GM12878 (cell line): ENCODE results near the gene CALN1. TPM values are rescaled to one million over a fixed set of nuclear protein-coding genes. Genes with fewer than 3 reads are reported as not detected.

Experiments
- ATAC-seq: fragments of 200-7000 bp; cut with Tn5 transposase; 3 replicates; pipeline ENCODE4 v1.9.1; 2020; ENCODE audit warnings: mild to moderate bottlenecking, moderate library complexity
- BruUV-seq: library from RNA; stranded (reverse); fragments of 400-500 nt; replicated peaks from 2 replicates; lab custom pipeline; 2021; lab: Mats Ljungman, UMichigan
- CTCF ChIA-PET: fragments of 300-600 bp; sonication (Branson Sonifier 250); formaldehyde crosslinking; extraction: SDS; loops from one replicate; lab custom pipeline; 2021; ENCODE audit warnings: inconsistent platforms; lab: Yijun Ruan, JAX
- POLR2A ChIA-PET: fragments of 350-600 bp; formaldehyde crosslinking; extraction: SDS; loops from one replicate; lab custom pipeline; 2021; ENCODE audit warnings: inconsistent platforms; lab: Charles Lee
- RAD21 ChIA-PET: fragments of 300-600 bp; sonication (Branson Sonifier 250); formaldehyde crosslinking; loops from one replicate; lab custom pipeline; 2023; ENCODE audit warnings: antibody characterized with exemption; ENCODE audit not compliant: unreplicated experiment; lab: Charles Lee
- SMC1A ChIA-PET: fragments of 300-600 bp; sonication (Branson Sonifier 250); formaldehyde crosslinking; loops from one replicate; lab custom pipeline; 2023; ENCODE audit not compliant: unreplicated experiment, uncharacterized antibody; lab: Charles Lee
- DNase-seq: peaks from one replicate; pipeline ENCODE4 v3.0.0-alpha.2; 2011; ENCODE audit warnings: low read depth, low spot score
- FAIRE-seq: peaks from 3 replicates; lab custom pipeline; 2011; peaks lifted over from hg19 to GRCh38; lab: Jason Lieb, UNC
- H2AFZ ChIP-seq: 2 replicates; pipeline ENCODE4 v1.6.0; 2011; ENCODE audit warnings: low read depth, low read length, control low read depth; ENCODE audit not compliant: control insufficient read depth
- H3K27ac ChIP-seq: 2 replicates; pipeline ENCODE4 v1.5.1; 2011; ENCODE audit warnings: control low read depth; ENCODE audit not compliant: control insufficient read depth, insufficient read depth
- H3K27me3 ChIP-seq, 2 experiments: replicated peaks in 1 of 2; 2 replicates each; pipeline versions ENCODE4 v1.6.0 to v1.6.1; 2011; ENCODE audit warnings: low read length in 1 of 2; ENCODE audit not compliant: control insufficient read depth in 2 of 2, insufficient read depth in 2 of 2
- H3K36me3 ChIP-seq, 2 experiments: 2 replicates each; pipeline ENCODE4 v1.5.1; 2011; ENCODE audit warnings: low read length in 1 of 2; ENCODE audit not compliant: control insufficient read depth in 2 of 2, insufficient read depth in 2 of 2
- H3K4me1 ChIP-seq: 2 replicates; pipeline ENCODE4 v1.6.1; 2011; ENCODE audit warnings: mild to moderate bottlenecking, low read length, moderate library complexity, mixed read lengths; ENCODE audit not compliant: control insufficient read depth, insufficient read depth
- H3K4me2 ChIP-seq: 2 replicates; pipeline ENCODE4 v1.6.0; 2011; ENCODE audit warnings: control low read depth; ENCODE audit not compliant: control insufficient read depth, insufficient read depth
- H3K4me3 ChIP-seq: fragments of 200-600 bp; sonication (generic); 2 replicates; pipeline ENCODE4 v1.5.1; 2016
- H3K79me2 ChIP-seq: 2 replicates; pipeline ENCODE4 v1.6.0; 2011; ENCODE audit warnings: low read length; ENCODE audit not compliant: control insufficient read depth, insufficient read depth
- H3K9ac ChIP-seq: 2 replicates; pipeline ENCODE4 v1.8.0; 2011; ENCODE audit warnings: low read length, control low read depth, mixed read lengths; ENCODE audit not compliant: control insufficient read depth, insufficient read depth
- H3K9me3 ChIP-seq: replicated peaks from 3 replicates; pipeline ENCODE4 v1.5.1; 2011; ENCODE audit warnings: mild to moderate bottlenecking, low read length; ENCODE audit not compliant: control insufficient read depth, insufficient read depth
- H4K20me1 ChIP-seq: 2 replicates; pipeline ENCODE4 v1.6.0; 2011; ENCODE audit not compliant: control insufficient read depth, insufficient read depth
- BCL11A ChIP-seq: IDR thresholded peaks from 2 replicates; pipeline ENCODE4 v1.6.1; 2011; ENCODE audit warnings: low read depth, low read length
- BCLAF1 ChIP-seq: fragments of 450-650 bp; IDR thresholded peaks from 2 replicates; pipeline ENCODE4 v1.6.1; 2017; ENCODE audit warnings: antibody characterized with exemption, mild to moderate bottlenecking, moderate library complexity
- BRCA1 ChIP-seq: IDR thresholded peaks from 2 replicates; pipeline ENCODE4 v1.6.1; 2011; ENCODE audit warnings: low read depth, low read length, improper control_type of control experiment
- CBX3 ChIP-seq: fragments of 200-600 bp; sonication (generic); IDR thresholded peaks from 2 replicates; pipeline ENCODE4 v1.6.1; 2016; ENCODE audit warnings: low read depth, borderline replicate concordance
- CEBPB ChIP-seq, 2 experiments: fragments of 150-350 bp in 1 of 2; IDR thresholded peaks; 2 replicates each; pipeline ENCODE4 v1.6.1; 2012 to 2014; ENCODE audit warnings: low read depth in 2 of 2, low read length in 2 of 2, borderline replicate concordance in 1 of 2, inconsistent platforms in 1 of 2
- CHD4 ChIP-seq: fragments of 200-600 bp; sonication (generic); IDR thresholded peaks from 2 replicates; pipeline ENCODE4 v1.6.1; 2016; ENCODE audit warnings: mild to moderate bottlenecking
- CTCF ChIP-seq, 3 experiments: IDR thresholded peaks in 2 of 3; conservative IDR thresholded peaks in 1 of 3; 2 replicates each; pipeline ENCODE4 v1.5.1; 2011; ENCODE audit warnings: low read depth in 3 of 3, low read length in 3 of 3, mild to moderate bottlenecking in 3 of 3, control low read depth in 2 of 3, moderate library complexity in 2 of 3, inconsistent platforms in 1 of 3, mixed read lengths in 1 of 3; ENCODE audit not compliant: control insufficient read depth in 2 of 3, insufficient read depth in 1 of 3; ENCODE audit errors: extremely low read depth in 1 of 3
- EED ChIP-seq: sonication (generic); IDR thresholded peaks from 2 replicates; pipeline ENCODE4 v1.6.1; 2016; ENCODE audit warnings: antibody characterized with exemption, low read depth
- ELK1 ChIP-seq: IDR thresholded peaks from 2 replicates; pipeline ENCODE4 v1.6.1; 2012; ENCODE audit warnings: low read depth, low read length, improper control_type of control experiment
- HSF1 ChIP-seq: fragments of 150-350 bp; IDR thresholded peaks from 2 replicates; pipeline ENCODE4 v1.6.1; 2014; ENCODE audit warnings: mild to moderate bottlenecking, low read depth, low read length
- JUNB ChIP-seq: IDR thresholded peaks from 2 replicates; pipeline ENCODE4 v1.6.1; 2016; ENCODE audit warnings: antibody characterized with exemption, mild to moderate bottlenecking
- JUND ChIP-seq: IDR thresholded peaks from 2 replicates; pipeline ENCODE4 v1.6.1; 2012; ENCODE audit warnings: low read depth, mild to moderate bottlenecking, low read length, improper control_type of control experiment, moderate library complexity
- MYC ChIP-seq: IDR thresholded peaks from 2 replicates; pipeline ENCODE4 v1.6.1; 2011; ENCODE audit warnings: mild to moderate bottlenecking, low read length, moderate library complexity, inconsistent platforms; ENCODE audit not compliant: insufficient read depth, insufficient replicate concordance, insufficient read length, severe bottlenecking
- PAX5 ChIP-seq: IDR thresholded peaks from 2 replicates; pipeline ENCODE4 v1.6.1; 2011; ENCODE audit warnings: low read depth, low read length, borderline replicate concordance
- RFX5 ChIP-seq: IDR thresholded peaks from 2 replicates; pipeline ENCODE4 v1.6.1; 2011; ENCODE audit warnings: low read depth, low read length, improper control_type of control experiment
- TCF12 ChIP-seq: IDR thresholded peaks from 2 replicates; pipeline ENCODE4 v1.6.1; 2011; ENCODE audit warnings: low read depth, mild to moderate bottlenecking, low read length
- ZNF274 ChIP-seq: IDR thresholded peaks from one replicate; pipeline ENCODE4 v1.8.0; 2011; ENCODE audit not compliant: insufficient read length, insufficient read depth
- WGBS: methylation state at CpG from one replicate; pipeline ENCODE4 v1.1.6; 2016; ENCODE audit warnings: low lambda C conversion rate; ENCODE audit not compliant: insufficient replicate concordance, insufficient coverage; ENCODE audit errors: missing lambda C conversion rate; 5-methylcytosine and 5-hydroxymethylcytosine counted together
- in situ Hi-C: fragments of 300-500 bp; cut with MboI; formaldehyde crosslinking; loops from 9 replicates; pipeline ENCODE4 v1.14.3; 2018; ENCODE audit warnings: mixed read lengths
- intact Hi-C: fragments of 100-400 bp; cut with micrococcal nuclease; formaldehyde crosslinking; loops from one replicate; pipeline ENCODE4 v1.14.2; 2022; ENCODE audit not compliant: unreplicated experiment
- polyA plus RNA-seq, 11 experiments: library from polyadenylated mRNA; depleted of rRNA in 4 of 11; unstranded in 6 of 11; stranded (reverse) in 5 of 11; fragments of >200 nt; fragmentation: Nextera tagmentation in 4 of 11; fragmentation: Illumina TruSeq in 1 of 11; extraction: Ambion mirVana in 4 of 11; extraction: Trizol in 1 of 11; gene quantifications; 1 replicate in 1 of 11; 2 replicates in 10 of 11; pipeline versions ENCODE4 v1.2.1 to v1.2.3, GENCODE V29; 2011 to 2016; ENCODE audit warnings: inconsistent platforms in 2 of 11, missing spikeins in 2 of 11, low read depth in 1 of 11
- total RNA-seq, 4 experiments: library from RNA; depleted of rRNA in 3 of 4; stranded (reverse); fragments of >200 nt in 3 of 4; fragmentation: Illumina TruSeq in 1 of 4; extraction: Trizol in 1 of 4; gene quantifications; 2 replicates each; pipeline versions ENCODE4 v1.2.1 to v1.2.3, GENCODE V29; 2013 to 2021

Gene CALN1
- total and polyA plus RNA-seq, 10 of the 15 experiments (the other 5 are each of a cell fraction or from before 2014, with no cell fraction given), result 0.48 to 15.3 (median 1.6) TPM

- Histone ChIP-seq H3K9me3 (no peaks in the 10 kb centered on the region; the same call in 2 of the 3 replicates), H3K4me1 (no peaks in the 10 kb centered on the region), H3K79me2 (no peaks in the 10 kb centered on the region), H3K4me2 (no peak overlapping the region), H3K27me3 (no peaks in the 10 kb centered on the region), H4K20me1 (no peaks in the 10 kb centered on the region), H3K9ac (no peak overlapping the region), H3K4me3 (no peak overlapping the region), H3K27ac (no peak overlapping the region), H2AFZ (no peak overlapping the region), H3K36me3 (no peaks in the 10 kb centered on the region)
- no TSS peak for BruUV-seq
- intact Hi-C loops, result no loop called here
- ChIA-PET RAD21 (no interaction called here), CTCF (no interaction called here), POLR2A (no interaction called here), SMC1A (no interaction called here)
- no peak for ATAC-seq
- WGBS, result 17% methylated on average over 3 of the region's 3 CpGs
- no peak for FAIRE-seq
- in situ Hi-C loops, result no loop called here
- no peak for DNase-seq
- TF ChIP-seq RFX5 (no peak), EED (no peak), CHD4 (no peak), JUNB (no peak), MYC (no peak), TCF12 (no peak), CEBPB (IDR thresholded peaks at IDR 0.05; ENCODE audit: borderline replicate concordance in 1 of 2, low read depth in 2 of 2, low read length in 2 of 2) (no peak), HSF1 (no peak), PAX5 (no peak), ELK1 (no peak), CBX3 (no peak), CTCF (IDR thresholded peaks at IDR 0.05 in 2 of 3, conservative IDR thresholded peaks at IDR 0.05 in 1 of 3; ENCODE audit: control insufficient read depth in 2 of 3, extremely low read depth in 1 of 3, insufficient read depth in 1 of 3, low read depth in 3 of 3, low read length in 3 of 3) (no peak), BCL11A (no peak), BCLAF1 (no peak), JUND (no peak), BRCA1 (no peak), ZNF274 (no peak)
Observed at GRCh38 chr7:72268796-72269195, 143.3 kb downstream of the CALN1 start.
